Right lobe of liver (tissue), 4 donors: ENCODE results near the gene MGP.

Experiments used
- POLR2A ChIP-seq: fragments of 450-650 bp; IDR thresholded peaks from one replicate; pipeline ENCODE4 v1.6.1; 2017; ENCODE audit warnings: antibody characterized with exemption, mild to moderate bottlenecking
- TF ChIP-seq, protein P1 (sequence below), 4 donors: fragments of 200-600 bp in 3 of 4; fragments of 450-650 bp in 1 of 4; IDR thresholded peaks; one replicate each; pipeline versions ENCODE4 v1.5.1 to v1.8.0; 2016 to 2022; ENCODE audit warnings: antibody characterized with exemption in 4 of 4, mild to moderate bottlenecking in 2 of 4
- donor health status: DM: no; HTN: no; CAD: no.
- donor health status: DM: no; HTN: no; CAD: no.
- donor health status: DM: no; HTN: yes; CAD: no.

- TF ChIP-seq, protein P1, sequence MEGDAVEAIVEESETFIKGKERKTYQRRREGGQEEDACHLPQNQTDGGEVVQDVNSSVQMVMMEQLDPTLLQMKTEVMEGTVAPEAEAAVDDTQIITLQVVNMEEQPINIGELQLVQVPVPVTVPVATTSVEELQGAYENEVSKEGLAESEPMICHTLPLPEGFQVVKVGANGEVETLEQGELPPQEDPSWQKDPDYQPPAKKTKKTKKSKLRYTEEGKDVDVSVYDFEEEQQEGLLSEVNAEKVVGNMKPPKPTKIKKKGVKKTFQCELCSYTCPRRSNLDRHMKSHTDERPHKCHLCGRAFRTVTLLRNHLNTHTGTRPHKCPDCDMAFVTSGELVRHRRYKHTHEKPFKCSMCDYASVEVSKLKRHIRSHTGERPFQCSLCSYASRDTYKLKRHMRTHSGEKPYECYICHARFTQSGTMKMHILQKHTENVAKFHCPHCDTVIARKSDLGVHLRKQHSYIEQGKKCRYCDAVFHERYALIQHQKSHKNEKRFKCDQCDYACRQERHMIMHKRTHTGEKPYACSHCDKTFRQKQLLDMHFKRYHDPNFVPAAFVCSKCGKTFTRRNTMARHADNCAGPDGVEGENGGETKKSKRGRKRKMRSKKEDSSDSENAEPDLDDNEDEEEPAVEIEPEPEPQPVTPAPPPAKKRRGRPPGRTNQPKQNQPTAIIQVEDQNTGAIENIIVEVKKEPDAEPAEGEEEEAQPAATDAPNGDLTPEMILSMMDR (IDR thresholded peaks at IDR 0.05) = no peak
- TF ChIP-seq POLR2A = no peak
Observed at GRCh38 chr12:14905269-14906004, 19.8 kb upstream of the MGP start.
